HL-60/S4 treated with phorbol 12-myristate 13-acetate at 8.2 ng/mL for 4 days and 3 days (cell line): Measurements from ENCODE around the gene FHOD3.

Source experiments
- in situ Hi-C: fragments of 300-500 bp; cut with MboI; formaldehyde crosslinking; loops from 2 replicates; pipeline ENCODE4 v1.15.0; 2022; ENCODE audit warnings: low sequenced_read_pairs

The FHOD3 gene

DNA sequence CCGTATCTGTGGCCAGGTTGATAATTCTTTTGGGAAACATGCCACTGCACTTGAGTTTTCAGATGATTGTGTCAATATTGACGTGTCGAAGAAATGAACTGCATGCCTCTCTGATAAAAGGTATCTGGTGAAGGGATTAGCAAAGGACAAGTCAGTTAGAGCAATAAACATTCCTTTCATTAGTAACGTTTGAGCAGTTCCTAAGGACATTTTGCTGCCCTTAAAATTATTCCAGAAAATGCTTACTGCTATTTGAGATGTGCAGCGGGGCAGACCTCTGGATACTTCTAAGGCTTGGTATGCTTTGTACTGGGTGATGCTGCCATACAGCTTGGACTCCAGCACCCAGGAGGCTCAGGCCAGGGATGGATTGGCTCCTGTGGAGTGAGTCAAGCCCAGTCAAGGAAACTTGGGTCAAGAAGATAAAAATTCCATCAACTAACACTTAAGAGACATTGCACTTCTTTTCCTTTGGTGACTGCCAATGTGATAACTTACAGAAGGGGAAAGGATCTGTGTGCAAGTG lies 166.7 kb downstream of the FHOD3 start:
- in situ Hi-C loops = no loop called here

DNA sequence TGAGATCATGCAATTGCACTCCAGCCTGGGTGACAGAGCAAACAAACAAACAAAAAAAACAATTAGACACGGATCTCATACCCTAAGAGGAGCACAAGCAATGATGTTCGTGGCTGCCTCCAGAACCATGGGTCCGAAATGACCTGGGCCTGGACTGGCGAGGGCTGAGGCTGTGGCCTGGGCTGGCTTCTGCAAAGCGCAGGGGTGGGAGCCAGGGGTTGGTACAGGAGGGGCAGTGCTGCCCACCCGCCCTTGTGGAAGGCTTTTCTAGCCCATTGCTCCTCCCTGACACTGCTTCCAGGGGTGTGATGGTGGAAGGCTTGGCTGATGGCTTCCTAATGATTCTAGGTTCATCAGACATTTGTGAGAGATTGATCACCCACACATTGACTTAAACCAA lies 167.8 kb downstream of the FHOD3 start:
- in situ Hi-C loops = no loop called here

DNA sequence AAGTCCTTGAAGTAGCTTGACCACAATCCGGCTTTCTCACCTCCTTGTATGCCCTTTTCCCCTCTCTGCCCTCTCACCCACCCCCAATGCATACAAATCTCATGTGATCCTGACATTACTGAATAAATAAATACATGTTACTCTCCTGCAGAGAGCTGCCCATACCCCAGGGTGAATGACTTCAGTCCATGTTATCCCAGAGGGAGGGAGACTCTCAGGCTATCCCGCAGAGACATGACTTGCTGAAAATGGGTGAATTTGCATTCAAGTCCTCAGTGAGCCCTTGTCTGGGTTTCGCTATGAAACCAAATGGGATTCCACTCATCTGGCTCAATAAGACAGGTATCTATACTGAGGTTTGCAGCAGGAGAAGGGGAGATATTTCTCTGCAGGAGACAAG lies 168.5 kb downstream of the FHOD3 start:
- in situ Hi-C loops = no loop called here

DNA sequence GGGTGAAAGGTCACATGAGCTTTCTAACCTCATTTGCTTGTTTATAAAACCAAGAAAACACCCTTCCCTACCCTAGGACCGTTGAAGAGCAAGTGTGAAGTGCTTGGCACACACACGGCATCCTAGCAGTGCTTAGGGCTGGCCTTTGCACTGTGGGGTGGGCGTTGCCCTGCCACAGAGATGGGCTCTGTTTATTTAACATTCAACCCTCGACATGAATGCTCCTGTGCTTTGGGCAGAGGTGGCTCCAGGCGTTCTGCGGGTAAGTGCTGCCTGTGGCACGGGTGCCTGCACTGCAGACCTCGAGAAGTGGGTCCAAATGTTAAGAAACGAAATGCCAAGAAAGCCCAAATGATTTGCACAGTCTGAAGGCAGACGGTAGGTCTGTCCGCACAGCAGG lies 170.1 kb downstream of the FHOD3 start:
- in situ Hi-C loops = no loop called here

DNA sequence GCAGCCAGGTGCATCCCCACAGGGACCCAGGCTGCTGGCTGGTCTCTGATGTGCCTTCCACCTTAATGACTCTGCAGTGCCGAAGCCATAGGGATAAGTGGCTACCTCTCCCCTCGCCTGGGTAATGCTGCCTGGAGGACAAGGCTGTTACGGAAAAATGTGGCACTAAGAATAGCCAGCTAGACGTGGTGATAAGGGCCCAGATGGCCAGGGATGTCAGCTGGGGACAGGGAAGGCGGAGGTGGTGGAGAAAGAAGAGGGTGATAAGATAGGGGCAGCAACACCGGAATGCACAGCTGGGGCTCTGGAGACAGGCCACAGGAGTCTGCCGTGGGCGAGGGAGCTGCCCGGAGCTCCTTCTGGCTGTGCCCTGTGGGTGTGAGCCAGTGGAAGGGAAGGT lies 170.6 kb downstream of the FHOD3 start:
- in situ Hi-C loops = no loop called here

DNA sequence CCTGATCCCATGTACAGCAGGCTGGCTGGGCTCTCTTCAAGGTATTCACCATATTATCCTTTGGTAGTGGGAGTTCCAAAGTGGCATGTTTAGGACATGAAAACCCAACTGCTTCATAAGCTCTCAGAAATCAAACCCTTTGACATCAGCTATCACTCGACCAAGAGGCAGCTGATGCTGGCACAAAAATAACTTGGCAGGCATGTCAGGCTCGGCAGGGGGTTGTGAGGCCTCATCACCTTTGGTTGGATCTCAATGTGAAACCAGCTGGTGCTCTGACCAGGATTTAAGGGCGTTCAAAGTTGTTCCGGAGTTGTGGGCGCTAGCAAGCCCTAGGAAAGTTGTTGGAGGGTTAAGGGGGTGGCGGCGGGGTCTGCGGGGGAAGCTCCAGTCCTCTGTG lies 171.9 kb downstream of the FHOD3 start:
- in situ Hi-C loops = no loop called here

DNA sequence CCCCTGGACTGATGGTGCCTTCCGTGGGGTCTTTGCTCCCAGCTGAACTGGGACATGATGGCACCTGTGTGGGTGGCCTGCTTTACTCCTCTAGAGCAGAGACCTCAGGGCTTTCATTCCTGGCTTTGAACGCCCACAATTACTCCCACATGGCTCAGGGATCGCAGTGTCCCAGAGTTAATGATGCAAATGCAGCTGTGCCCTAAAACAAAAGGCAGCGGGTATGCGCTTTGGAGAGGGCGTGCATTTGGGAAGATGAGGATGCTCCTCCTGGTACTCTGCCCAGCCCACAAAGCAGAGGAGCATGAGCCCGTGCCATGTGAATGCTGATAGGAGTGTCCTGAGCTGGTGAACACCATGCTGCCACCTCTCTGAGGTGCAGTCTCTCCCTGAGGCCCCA lies 173.4 kb downstream of the FHOD3 start:
- in situ Hi-C loops = no loop called here

DNA sequence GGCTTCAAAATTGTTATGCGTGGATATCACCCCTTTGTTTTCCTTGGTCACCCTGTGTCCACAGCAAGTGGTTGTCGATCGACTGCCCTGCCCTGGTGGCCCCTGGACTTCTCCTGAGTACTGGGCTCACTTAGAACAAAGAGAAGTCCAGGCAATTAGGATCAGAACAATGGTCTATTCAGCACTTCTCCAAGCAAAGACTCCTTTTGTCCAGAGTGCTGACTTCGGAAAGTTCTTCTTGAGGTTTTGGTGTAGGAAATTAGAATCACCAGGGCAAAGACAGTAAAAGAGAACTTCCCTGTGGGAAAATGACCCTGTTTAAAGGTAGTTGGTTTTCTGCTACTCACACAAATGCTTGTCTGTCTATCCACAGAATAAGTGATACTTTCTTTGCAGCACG lies 173.9 kb downstream of the FHOD3 start:
- in situ Hi-C loops = no loop called here

DNA sequence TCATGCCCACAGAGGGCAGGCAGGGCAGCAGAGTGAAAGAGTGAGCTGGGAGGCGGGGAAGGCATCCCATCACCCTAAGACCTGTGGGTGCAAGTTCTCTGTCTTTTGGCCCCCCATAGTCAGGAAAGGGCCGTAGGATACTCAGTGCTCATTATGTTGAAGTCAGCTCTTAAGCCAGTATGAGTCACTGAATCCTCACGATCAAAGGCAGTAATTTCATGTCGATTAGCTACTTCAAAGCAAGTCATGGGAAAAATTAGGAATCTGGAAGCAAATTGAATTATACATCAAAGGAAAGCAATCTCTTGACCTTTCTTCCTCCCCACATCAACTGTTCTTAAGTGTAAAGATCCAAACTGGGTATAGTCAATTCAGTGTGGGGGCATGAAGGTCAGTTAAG lies 178.9 kb downstream of the FHOD3 start:
- in situ Hi-C loops = no loop called here

DNA sequence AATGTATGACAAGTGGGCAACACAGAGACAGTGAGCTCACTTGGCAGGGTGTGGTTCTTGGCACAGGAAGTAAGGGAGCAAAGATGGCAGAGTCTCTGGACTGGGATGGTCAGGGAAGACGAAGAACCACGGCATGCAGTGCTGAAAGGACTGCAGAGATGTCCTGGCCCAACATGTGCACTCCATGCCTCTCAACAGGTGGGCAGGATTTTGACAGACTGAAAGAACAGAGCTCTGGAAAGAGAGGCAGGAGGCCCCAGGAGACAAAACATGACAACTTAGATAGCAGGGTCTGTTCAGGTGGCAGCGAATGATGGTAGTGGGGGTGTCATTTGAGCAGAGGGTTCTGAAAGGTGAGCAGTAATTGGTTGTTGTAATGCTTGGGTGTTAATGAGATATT lies 180.3 kb downstream of the FHOD3 start:
- in situ Hi-C loops = no loop called here

DNA sequence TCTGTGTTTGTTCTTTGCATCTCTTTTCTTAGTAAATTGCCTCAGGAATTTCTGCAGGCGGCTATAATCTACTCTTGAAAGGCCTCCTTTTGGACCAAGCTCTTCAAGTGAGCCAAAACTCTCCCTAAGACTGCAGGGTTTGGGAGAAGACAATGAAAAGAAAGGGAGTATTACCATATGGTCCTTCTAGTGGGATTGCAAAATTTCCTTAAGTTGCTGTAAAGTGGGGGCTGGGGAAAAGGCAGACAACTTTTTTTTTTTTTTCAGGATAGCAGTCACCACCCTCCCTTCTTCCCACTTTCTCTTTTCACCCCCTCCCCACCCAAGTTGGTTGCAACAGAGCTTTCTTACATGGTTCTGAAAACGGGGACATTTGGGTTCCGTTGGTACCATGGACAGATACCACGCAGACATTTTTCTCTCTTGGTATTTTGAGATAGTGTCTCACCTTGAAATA lies 183.7 kb downstream of the FHOD3 start:
- in situ Hi-C loops = no loop called here

DNA sequence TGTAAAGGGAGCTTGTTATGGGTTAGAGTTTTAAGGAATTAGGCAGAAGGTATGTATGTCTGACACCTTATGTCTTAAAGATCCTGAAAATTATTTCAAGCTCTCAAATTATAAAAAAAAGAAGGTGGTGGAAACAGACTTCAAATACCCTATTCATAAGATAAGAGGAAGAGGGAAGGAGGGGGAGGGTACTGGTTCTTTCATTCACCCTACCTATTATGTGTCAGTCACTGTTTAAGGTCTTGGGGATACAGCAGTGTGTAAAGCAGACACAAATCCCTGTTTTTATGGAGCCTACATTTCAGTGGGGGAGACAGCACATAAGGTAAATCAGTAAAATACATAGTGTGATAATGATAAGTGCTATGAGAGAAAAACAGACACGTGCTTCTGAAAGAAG lies 184.4 kb downstream of the FHOD3 start:
- in situ Hi-C loops = no loop called here

DNA sequence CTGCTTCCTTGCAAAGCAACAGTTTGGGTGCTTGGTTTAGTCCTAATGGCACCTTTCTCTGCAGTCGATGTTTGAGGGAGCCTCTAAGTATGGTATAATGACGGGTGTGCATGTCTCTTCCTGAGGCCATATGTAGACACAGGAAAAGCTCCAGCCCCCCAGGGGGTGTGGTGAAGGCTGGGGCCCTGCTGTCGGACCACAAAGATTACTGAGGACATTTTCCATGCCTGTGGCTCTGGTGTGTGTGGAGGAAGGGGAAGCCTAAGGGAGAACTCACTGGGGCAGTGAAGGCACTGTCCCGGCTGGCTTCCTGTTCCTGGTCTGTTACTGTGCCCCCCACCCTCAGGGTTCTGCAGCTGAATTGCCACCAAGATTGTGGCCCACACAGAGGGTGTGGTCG lies 187.1 kb downstream of the FHOD3 start:
- in situ Hi-C loops = no loop called here

DNA sequence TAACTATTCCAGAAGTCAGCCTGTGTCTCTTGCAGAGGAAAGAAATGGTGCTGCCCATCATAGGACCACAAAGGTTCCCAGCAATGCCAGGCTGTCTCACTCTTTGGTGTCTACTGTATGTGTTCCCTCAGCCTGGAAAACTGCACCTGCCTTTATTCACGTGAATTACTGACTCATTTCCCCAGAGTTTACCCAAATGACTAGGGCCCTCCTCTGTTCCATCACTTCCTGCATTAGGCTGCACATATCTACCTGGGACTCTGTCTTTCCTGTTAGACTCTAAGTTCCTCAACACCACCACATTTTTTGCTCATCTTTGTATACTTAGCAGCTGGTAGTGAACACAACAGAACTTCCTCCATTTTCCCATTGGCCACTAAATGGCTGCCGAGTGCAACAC lies 188.3 kb downstream of the FHOD3 start:
- in situ Hi-C loops = no loop called here

DNA sequence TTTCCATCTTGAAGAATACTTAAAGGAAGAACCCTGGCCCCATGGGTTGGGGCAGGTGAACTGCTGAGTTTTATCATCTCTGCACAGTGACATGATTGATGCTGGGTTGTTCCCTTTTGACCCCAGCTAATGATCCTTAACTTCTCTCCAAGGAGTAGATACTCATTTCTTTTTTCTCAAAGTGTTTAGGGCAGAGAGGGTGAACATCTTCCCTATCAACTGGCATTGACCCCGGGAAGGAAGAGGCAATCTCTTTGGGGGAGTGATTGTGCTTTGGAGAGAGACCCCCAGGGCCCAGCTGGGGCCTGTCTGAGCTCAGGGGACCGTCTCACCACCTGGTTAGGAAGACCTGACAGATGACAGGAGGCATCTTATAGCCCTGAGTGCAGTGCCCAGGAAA lies 190.6 kb downstream of the FHOD3 start:
- in situ Hi-C loops = no loop called here

DNA sequence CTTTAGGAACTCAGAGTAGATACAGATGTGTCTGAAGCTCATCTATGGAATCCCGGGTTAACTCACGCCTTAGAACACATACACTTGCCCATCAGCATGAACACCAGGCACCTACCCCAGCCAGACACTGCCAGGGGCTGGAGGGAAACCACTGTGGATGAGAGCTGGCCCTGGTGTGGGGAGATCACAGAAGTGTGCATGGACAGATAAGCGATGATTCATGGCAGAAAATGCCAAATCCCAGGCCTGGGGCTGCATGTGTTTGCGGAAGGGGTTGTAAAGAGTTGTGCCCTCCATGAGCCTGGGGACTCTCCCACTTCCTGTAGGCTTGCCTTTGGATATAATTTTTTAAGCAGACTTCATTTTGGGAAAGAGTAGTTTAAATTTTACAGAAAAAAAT lies 193.4 kb downstream of the FHOD3 start:
- in situ Hi-C loops = no loop called here

DNA sequence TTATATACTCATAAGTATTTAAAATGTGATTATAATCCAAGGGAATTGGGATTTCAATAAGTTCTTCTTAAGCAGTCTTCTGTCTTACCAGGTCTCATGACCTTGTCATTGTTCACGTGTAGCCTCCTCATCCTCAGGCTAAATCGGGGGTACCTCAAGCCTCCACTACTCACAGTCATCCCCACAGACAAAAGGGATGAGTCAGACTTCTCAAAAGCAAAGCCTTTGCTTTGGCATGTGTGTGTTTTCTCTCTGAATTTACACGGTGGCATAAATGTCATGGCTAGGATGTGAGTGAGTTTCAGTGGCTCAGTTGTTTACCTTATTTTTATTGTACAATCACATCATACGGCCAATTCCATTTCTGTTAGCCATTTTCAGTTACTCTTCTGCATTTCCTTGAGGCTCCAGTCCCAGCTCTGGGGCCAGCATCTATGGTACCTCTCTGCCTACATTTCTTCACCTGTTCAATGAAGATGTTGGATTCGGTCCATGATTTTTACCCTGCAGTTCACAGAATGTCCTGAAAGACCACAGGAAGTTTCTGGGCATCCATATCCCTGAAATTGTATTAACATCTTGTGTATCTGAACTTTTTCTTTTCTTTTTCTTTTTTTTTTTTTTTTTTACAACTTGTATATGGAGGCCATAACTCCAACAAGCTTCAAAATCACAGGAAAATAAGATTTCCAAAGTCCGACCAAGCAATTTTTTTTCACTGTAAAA lies 195.3 kb downstream of the FHOD3 start:
- in situ Hi-C loops = no loop called here

DNA sequence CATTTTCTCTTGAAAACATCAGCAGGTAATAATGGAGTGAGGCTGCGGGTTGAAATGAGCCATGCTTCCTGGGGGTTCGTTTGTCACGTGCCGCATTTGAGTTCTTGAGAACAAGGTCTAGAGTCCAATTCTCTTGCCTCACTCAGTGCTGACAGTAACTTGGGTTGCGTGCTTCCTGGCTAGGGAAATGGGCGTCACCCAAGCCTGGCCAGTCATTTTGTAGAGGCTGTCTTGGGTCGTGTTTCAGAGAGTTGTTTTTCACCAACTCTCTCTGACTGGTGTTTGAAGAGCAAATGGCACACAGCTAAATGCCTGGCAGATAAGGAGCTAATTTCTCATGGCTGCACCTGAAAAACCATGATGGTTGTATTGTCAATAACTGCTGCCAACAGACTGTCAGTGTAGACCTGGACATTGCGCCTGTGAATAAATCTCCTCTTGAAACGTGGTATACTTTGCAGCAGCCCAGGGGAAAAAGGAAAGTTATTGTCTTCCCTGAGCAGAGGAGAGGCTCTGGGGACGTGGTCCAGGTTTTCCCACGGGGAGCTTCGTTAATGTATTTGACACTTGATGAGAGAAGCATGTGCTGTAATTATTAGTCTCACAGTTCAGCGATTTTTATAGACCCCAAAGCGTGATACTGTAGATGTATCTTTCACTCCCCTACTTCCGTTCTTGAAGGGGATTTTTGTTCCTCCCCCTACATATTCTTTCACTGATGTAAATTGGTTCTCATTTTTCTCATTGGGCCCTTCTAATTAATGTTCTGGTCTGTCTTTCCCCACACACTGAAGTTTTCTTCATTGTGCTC lies 196.0 kb downstream of the FHOD3 start:
- in situ Hi-C loops = no loop called here

DNA sequence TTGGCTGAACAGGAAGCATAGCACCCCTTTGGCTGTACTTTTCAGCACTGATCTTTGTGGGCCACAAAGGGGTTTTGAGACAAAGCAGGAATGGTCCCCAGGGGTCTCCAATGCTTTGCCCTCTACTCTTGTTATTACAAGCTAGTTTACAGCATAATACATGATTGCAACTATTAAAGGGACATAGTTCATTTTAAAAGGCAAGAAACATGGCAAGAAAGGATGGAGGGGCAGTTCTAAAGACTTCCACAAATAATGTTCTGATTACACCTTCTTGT lies 196.6 kb downstream of the FHOD3 start:
- in situ Hi-C loops = no loop called here

DNA sequence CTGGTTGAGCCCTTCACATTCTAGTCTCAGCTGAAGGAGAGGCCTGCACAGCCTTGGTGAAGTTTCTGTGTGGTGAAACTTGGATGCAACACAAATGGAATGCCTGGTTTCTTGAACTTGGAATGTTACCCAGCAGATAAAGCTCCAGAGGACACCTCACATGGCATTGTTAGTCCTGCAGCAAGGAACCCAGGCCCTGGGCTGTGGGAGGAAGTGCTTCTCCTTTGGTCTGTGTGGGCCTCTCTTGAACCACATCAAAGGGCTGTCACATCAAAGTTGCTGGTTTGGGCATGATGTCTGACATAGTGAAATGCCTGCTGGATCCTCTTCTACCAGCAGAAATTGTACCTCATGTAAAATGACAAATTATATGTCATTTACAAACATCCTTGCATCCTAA lies 198.5 kb downstream of the FHOD3 start:
- in situ Hi-C loops = no loop called here

DNA sequence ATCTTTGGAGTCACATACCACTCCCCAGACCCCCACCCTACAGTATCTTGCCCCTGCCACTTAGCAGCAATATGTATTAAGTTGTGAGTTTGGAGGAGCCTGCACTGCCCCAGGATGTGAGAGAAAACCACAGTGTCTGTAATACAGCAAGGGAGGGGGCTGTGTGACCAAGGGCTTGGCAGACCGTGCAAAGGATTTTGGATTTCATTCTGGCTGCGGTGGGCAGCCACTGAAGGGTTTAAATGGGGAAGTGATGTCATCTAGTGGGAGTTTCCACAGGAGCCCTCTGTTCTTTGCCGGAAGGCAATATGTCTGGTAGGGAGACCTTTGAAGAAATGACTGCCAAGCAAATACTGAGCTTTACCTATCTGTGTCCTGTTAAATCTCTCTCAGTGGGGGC lies 202.4 kb downstream of the FHOD3 start:
- in situ Hi-C loops = loop anchor here (25.0 kb wide), 1 partner anchor 88 kb away; no protein-coding TSS in a partner anchor

DNA sequence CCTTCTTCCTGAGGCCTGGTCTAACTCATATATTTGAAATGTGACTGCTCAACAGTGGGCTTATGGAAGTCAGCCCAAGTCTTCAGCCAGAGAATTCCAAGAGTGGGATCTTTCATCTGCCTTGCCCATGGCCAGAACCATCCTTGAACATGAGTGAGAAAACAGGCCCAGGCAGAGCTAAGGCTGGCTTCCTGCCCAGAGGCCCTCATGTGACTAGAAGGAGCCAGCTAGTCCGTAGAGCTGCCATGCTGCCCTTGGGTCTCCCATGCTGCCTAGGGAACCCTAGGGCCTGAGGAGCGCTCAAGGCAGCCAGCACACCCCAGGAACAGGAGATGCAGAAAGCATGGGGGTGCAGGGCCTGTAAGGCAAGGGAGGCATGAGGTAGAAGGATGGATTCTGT lies 203.6 kb downstream of the FHOD3 start:
- in situ Hi-C loops = loop anchor here (25.0 kb wide), 1 partner anchor 89 kb away; no protein-coding TSS in a partner anchor
